K562 (cell line): ENCODE measurements around the gene SYT15. TPM values are rescaled to one million over a fixed set of nuclear protein-coding genes. Genes with fewer than 3 reads are reported as not detected.

Source experiments
- DDX20 ChIP-seq: fragments of 450-650 bp; IDR thresholded peaks from 2 replicates; pipeline ENCODE4 v1.6.1; 2016; ENCODE audit warnings: missing genetic modification characterization, low read depth, mild to moderate bottlenecking, missing compliant biosample characterization, moderate library complexity
- EP300 ChIP-seq: IDR thresholded peaks from 2 replicates; pipeline ENCODE4 v1.6.1; 2012; ENCODE audit warnings: low read length, improper control_type of control experiment
- NR4A1 ChIP-seq, 2 experiments: fragments of 250-450 bp in 1 of 2; fragments of 450-650 bp in 1 of 2; sonication (Bioruptor Pico) in 1 of 2; IDR thresholded peaks; 2 replicates each; pipeline versions ENCODE4 v1.4.0 to v1.6.1; 2016 to 2020; ENCODE audit warnings: mild to moderate bottlenecking in 2 of 2, missing compliant biosample characterization in 1 of 2, missing genetic modification characterization in 1 of 2, moderate library complexity in 1 of 2
- RBM39 ChIP-seq: fragments of 200-400 bp; formaldehyde crosslinking; optimal IDR thresholded peaks from 2 replicates; pipeline ENCODE3; 2018; ENCODE audit warnings: low read depth, low read length
- SMAD4 ChIP-seq: fragments of 250-450 bp; sonication (Bioruptor Pico); conservative IDR thresholded peaks from 2 replicates; pipeline ENCODE4 v1.8.0; 2021; ENCODE audit warnings: inconsistent platforms, mild to moderate bottlenecking, moderate library complexity
- SMARCA4 ChIP-seq: fragments of 450-650 bp; IDR thresholded peaks from 2 replicates; pipeline ENCODE4 v1.6.1; 2016
- ZBTB17 ChIP-seq: fragments of 450-650 bp; formaldehyde crosslinking; IDR thresholded peaks from 2 replicates; pipeline ENCODE4 v1.4.0; 2020; ENCODE audit warnings: mild to moderate bottlenecking
- ZNF133 ChIP-seq: fragments of 250-450 bp; sonication (Bioruptor Pico); IDR thresholded peaks from 2 replicates; pipeline ENCODE4 v1.4.0; 2020; ENCODE audit warnings: mild to moderate bottlenecking
- ZNF165 ChIP-seq: fragments of 250-450 bp; sonication (Bioruptor Pico); IDR thresholded peaks from 2 replicates; pipeline ENCODE4 v1.4.0; 2020; ENCODE audit warnings: borderline replicate concordance
- ZNF24 ChIP-seq: fragments of 450-650 bp; IDR thresholded peaks from 2 replicates; pipeline ENCODE4 v1.6.1; 2016
- ZNF316 ChIP-seq: fragments of 450-650 bp; IDR thresholded peaks from 2 replicates; pipeline ENCODE4 v1.6.1; 2016
- ZNF717 ChIP-seq: fragments of 250-450 bp; sonication (Bioruptor Pico); IDR thresholded peaks from 2 replicates; pipeline ENCODE4 v1.5.0; 2021
- polyA plus RNA-seq, 8 experiments: library from polyadenylated mRNA; depleted of rRNA in 4 of 8; stranded (reverse) in 5 of 8; unstranded in 3 of 8; fragments of >200 nt; fragmentation: Nextera tagmentation in 2 of 8; fragmentation: Illumina TruSeq in 1 of 8; extraction: Ambion mirVana in 2 of 8; extraction: Trizol in 1 of 8; gene quantifications; 2 replicates each; pipeline versions ENCODE4 v1.2.1 to v1.2.3, GENCODE V29; 2011 to 2014; ENCODE audit warnings: inconsistent platforms in 1 of 8, missing spikeins in 1 of 8
- total RNA-seq, 7 experiments: library from RNA; depleted of rRNA in 6 of 7; stranded (reverse); fragments of >200 nt in 6 of 7; fragmentation: Illumina TruSeq in 2 of 7; extraction: Trizol in 2 of 7; gene quantifications; 2 replicates each; pipeline versions ENCODE4 v1.2.1 to v1.2.3, GENCODE V29; 2011 to 2021; ENCODE audit warnings: low replicate concordance in 1 of 7

SYT15 gene
- total and polyA plus RNA-seq, 9 of the 15 experiments (the other 6 are each of a cell fraction or from before 2014, with no cell fraction given): 0.05 to 0.82 (median 0.21) TPM; not detected in 1

DNA sequence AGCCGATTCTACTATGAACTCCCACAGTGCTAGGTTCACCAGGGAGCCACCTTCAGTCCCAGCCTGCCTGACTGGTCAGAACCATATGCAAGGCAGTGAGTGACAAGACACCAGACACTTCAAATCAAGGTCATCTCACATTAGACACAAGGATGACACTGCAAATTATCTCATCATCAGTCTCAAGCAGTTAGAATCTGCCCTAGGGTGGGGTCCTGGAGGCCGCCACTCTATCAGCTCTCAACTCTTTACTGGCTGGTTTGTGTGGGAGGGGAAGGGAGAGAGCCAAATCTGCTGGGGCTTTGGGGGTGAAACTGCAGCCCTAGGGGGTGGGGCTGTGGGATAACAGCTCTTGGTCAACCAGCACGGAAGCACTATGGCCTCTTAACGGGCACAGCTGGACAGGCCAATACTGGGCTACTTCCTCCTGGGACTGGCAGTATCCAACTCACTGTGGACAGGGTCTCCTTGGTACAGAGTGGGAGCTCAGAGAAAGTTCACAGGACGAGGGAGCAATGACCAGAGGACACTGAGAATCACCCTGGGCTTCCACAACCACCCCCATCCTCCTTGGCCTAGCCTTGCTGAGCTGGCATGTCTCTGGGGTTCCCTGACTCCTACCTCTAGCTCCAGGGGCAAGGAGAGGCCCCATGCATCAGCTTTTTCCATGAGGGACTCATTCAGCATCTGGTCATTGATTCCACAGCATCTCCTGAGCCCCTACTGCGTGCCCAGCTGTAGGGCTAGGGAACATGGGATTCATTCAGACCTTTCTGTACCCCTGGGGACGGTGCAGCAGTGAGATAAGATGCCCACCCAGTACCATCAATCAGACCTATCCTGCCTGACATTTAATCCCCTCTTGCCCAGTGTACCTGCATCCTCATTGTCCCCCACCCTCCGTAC, 27.9 kb upstream of the SYT15 start (continued):
- TF ChIP-seq NR4A1 (CRISPR knock-in tag; IDR thresholded peaks at IDR 0.05) (0 out of 2 replicates have a peak, but pooled peaks have one; percentile 5), NR4A1 (tag; IDR thresholded peaks at IDR 0.05) (no peak), ZNF316 (peak; percentile 93), DDX20 (tag) (no peak), EP300 (0 out of 2 replicates have a peak, but pooled peaks have one; percentile 29), ZNF717 (CRISPR knock-in tag) (no peak), SMARCA4 (no peak), SMAD4 (0 out of 2 replicates have a peak, but pooled peaks have one; percentile 39), ZNF24 (no peak), ZBTB17 (CRISPR knock-in tag) (0 out of 2 replicates have a peak, but pooled peaks have one; percentile 5), ZNF165 (CRISPR knock-in tag) (no peak), ZNF133 (CRISPR knock-in tag) (no peak), RBM39 (peak; percentile 78)
